H1 (cell line): ENCODE data around the gene SV2B. TPM values are rescaled to one million over a fixed set of nuclear protein-coding genes. Genes with fewer than 3 reads are reported as not detected.

ENCODE experiments used
- BACH1 ChIP-seq: IDR thresholded peaks from 2 replicates; pipeline ENCODE4 v1.6.1; 2012; ENCODE audit warnings: low read length, improper control_type of control experiment
- CHD7 ChIP-seq: fragments of 300-600 bp; sonication (generic); IDR thresholded peaks from 2 replicates; pipeline ENCODE4 v1.7.1; 2012; ENCODE audit warnings: low read length, moderate library complexity, mild to moderate bottlenecking, inconsistent platforms; ENCODE audit not compliant: insufficient replicate concordance
- CTCF ChIP-seq, 3 experiments: IDR thresholded peaks; 1 replicate in 2 of 3; 2 replicates in 1 of 3; pipeline versions ENCODE4 v1.5.1 to v1.6.1; 2011; ENCODE audit warnings: low read length in 3 of 3, mild to moderate bottlenecking in 3 of 3, inconsistent platforms in 2 of 3, low read depth in 1 of 3, moderate library complexity in 1 of 3; ENCODE audit not compliant: insufficient read depth in 1 of 3; ENCODE audit errors: control extremely low read depth in 1 of 3
- RAD21 ChIP-seq, 2 experiments: IDR thresholded peaks in 1 of 2; conservative IDR thresholded peaks in 1 of 2; 2 replicates each; pipeline ENCODE4 v1.6.1; 2011; ENCODE audit warnings: low read depth in 2 of 2, low read length in 2 of 2, improper control_type of control experiment in 1 of 2, inconsistent platforms in 1 of 2, mild to moderate bottlenecking in 1 of 2, moderate library complexity in 1 of 2
- TAF7 ChIP-seq: optimal IDR thresholded peaks from 2 replicates; pipeline ENCODE3; 2011; ENCODE audit warnings: low read depth, mild to moderate bottlenecking, inconsistent platforms, low read length, moderate library complexity, borderline replicate concordance
- USF2 ChIP-seq: IDR thresholded peaks from 2 replicates; pipeline ENCODE4 v1.6.1; 2011; ENCODE audit warnings: low read length, improper control_type of control experiment
- polyA plus RNA-seq, 7 experiments: library from polyadenylated mRNA; depleted of rRNA in 3 of 7; stranded (reverse) in 5 of 7; unstranded in 2 of 7; fragments of >200 nt in 5 of 7; fragments of 200-250 nt in 2 of 7; gene quantifications; 1 replicate in 5 of 7; 2 replicates in 1 of 7; 4 replicates in 1 of 7; pipeline versions ENCODE4 v1.2.1 to v1.2.3, GENCODE V29; 2011 to 2013; ENCODE audit warnings: missing spikeins in 2 of 7, mixed read lengths in 2 of 7
- total RNA-seq: library from RNA; stranded (reverse); fragmentation: NEBNext Ultra II Directional; extraction: Animal tissue kit (Norgen Biotek cat#: 25700); gene quantifications from 2 replicates; pipeline ENCODE4 v1.2.1, GENCODE V29; 2021

The SV2B gene
- total and polyA plus RNA-seq, 2 of the 8 experiments (the other 6 are each of a cell fraction or from before 2014, with no cell fraction given), result 0.09 to 0.20 TPM

- TF ChIP-seq CHD7, result no peak
- TF ChIP-seq CTCF (IDR thresholded peaks at IDR 0.05; ENCODE audit: control extremely low read depth in 1 of 3, insufficient read depth in 1 of 3, low read depth in 1 of 3, low read length in 3 of 3), result no peak
- no peak for TF ChIP-seq RAD21 (IDR thresholded peaks at IDR 0.05 in 1 of 2, conservative IDR thresholded peaks at IDR 0.05 in 1 of 2; ENCODE audit: low read depth in 2 of 2, low read length in 2 of 2)
- no peak for TF ChIP-seq BACH1
- no peak for TF ChIP-seq TAF7
- TF ChIP-seq USF2, result no peak
Observed at GRCh38 chr15:91319371-91320059, 219.5 kb downstream of the SV2B start (continued).
